ENCODE results near the gene RB1.

The RB1 gene

GRCh38 chr13:48508011-48508410 lies 204.5 kb downstream of the RB1 start:
- H3K27ac ChIP-seq (ENCODE audit: insufficient read depth, low read depth, low read length, poor library complexity, severe bottlenecking): no peak overlapping the region
- no peaks in the 10 kb centered on the region for H3K27me3 ChIP-seq (ENCODE audit: control insufficient read depth, insufficient read depth, low read length, poor library complexity, severe bottlenecking)
- H3K36me3 ChIP-seq (ENCODE audit: control insufficient read depth, insufficient read depth, low read length): no peaks in the 10 kb centered on the region
- 92 to 97% methylated on average over 6 of the region's 6 CpGs for WGBS, 2 experiments
- no peaks in the 10 kb centered on the region for H3K9me3 ChIP-seq (ENCODE audit: control insufficient read depth, low read length)
- no peak overlapping the region for H3K4me3 ChIP-seq (ENCODE audit: insufficient read depth, low read depth, low read length)
- H3K4me1 ChIP-seq (ENCODE audit: control insufficient read depth, insufficient read depth, low read length): no peaks in the 10 kb centered on the region

GRCh38 chr13:48510698-48511097 lies 207.1 kb downstream of the RB1 start:
- 90 to 97% methylated on average over 4 to 5 of the region's 5 CpGs for WGBS, 2 experiments
- no peaks in the 10 kb centered on the region for H3K9me3 ChIP-seq (ENCODE audit: control insufficient read depth, low read length)
- no peak overlapping the region for H3K4me3 ChIP-seq (ENCODE audit: insufficient read depth, low read depth, low read length)
- H3K4me1 ChIP-seq (ENCODE audit: control insufficient read depth, insufficient read depth, low read length): no peaks in the 10 kb centered on the region
- no peaks in the 10 kb centered on the region for H3K27me3 ChIP-seq (ENCODE audit: control insufficient read depth, insufficient read depth, low read length, poor library complexity, severe bottlenecking)
- H3K36me3 ChIP-seq (ENCODE audit: control insufficient read depth, insufficient read depth, low read length): no peaks in the 10 kb centered on the region
- no peak overlapping the region for H3K27ac ChIP-seq (ENCODE audit: insufficient read depth, low read depth, low read length, poor library complexity, severe bottlenecking)

GRCh38 chr13:48511621-48512230 lies 208.2 kb downstream of the RB1 start:
- Histone ChIP-seq H3K9me3 (ENCODE audit: control insufficient read depth, low read length) (no peaks in the 10 kb centered on the region), H3K27me3 (ENCODE audit: control insufficient read depth, insufficient read depth, low read length, poor library complexity, severe bottlenecking) (no peaks in the 10 kb centered on the region), H3K27ac (ENCODE audit: insufficient read depth, low read depth, low read length, poor library complexity, severe bottlenecking) (no peak overlapping the region), H3K4me1 (ENCODE audit: control insufficient read depth, insufficient read depth, low read length) (no peaks in the 10 kb centered on the region), H3K4me3 (ENCODE audit: insufficient read depth, low read depth, low read length) (no peak overlapping the region), H3K36me3 (ENCODE audit: control insufficient read depth, insufficient read depth, low read length) (no peaks in the 10 kb centered on the region)
- WGBS, 2 experiments: 95 to 97% methylated on average over 10 of the region's 10 CpGs

- 93 to 98% methylated on average over 4 of the region's 4 CpGs for WGBS, 2 experiments
- H3K9me3 ChIP-seq (ENCODE audit: control insufficient read depth, low read length): no peaks in the 10 kb centered on the region
- no peaks in the 10 kb centered on the region for H3K36me3 ChIP-seq (ENCODE audit: control insufficient read depth, insufficient read depth, low read length)
- H3K4me3 ChIP-seq (ENCODE audit: insufficient read depth, low read depth, low read length): no peak overlapping the region
- no peaks in the 10 kb centered on the region for H3K27me3 ChIP-seq (ENCODE audit: control insufficient read depth, insufficient read depth, low read length, poor library complexity, severe bottlenecking)
- no peaks in the 10 kb centered on the region for H3K4me1 ChIP-seq (ENCODE audit: control insufficient read depth, insufficient read depth, low read length)
- H3K27ac ChIP-seq (ENCODE audit: insufficient read depth, low read depth, low read length, poor library complexity, severe bottlenecking): no peak overlapping the region
Observed at GRCh38 chr13:48514793-48515192, 211.2 kb downstream of the RB1 start.

GRCh38 chr13:48515732-48516131 lies 212.2 kb downstream of the RB1 start:
- Histone ChIP-seq H3K4me1 (ENCODE audit: control insufficient read depth, insufficient read depth, low read length) (no peaks in the 10 kb centered on the region), H3K36me3 (ENCODE audit: control insufficient read depth, insufficient read depth, low read length) (no peaks in the 10 kb centered on the region), H3K27ac (ENCODE audit: insufficient read depth, low read depth, low read length, poor library complexity, severe bottlenecking) (no peak overlapping the region), H3K27me3 (ENCODE audit: control insufficient read depth, insufficient read depth, low read length, poor library complexity, severe bottlenecking) (no peaks in the 10 kb centered on the region), H3K9me3 (ENCODE audit: control insufficient read depth, low read length) (no peaks in the 10 kb centered on the region), H3K4me3 (ENCODE audit: insufficient read depth, low read depth, low read length) (no peak overlapping the region)
- 88 to 93% methylated on average over 6 of the region's 6 CpGs for WGBS, 2 experiments

GRCh38 chr13:48518083-48518482 lies 214.5 kb downstream of the RB1 start:
- Histone ChIP-seq H3K4me3 (ENCODE audit: insufficient read depth, low read depth, low read length) (no peak overlapping the region), H3K9me3 (ENCODE audit: control insufficient read depth, low read length) (no peaks in the 10 kb centered on the region), H3K27me3 (ENCODE audit: control insufficient read depth, insufficient read depth, low read length, poor library complexity, severe bottlenecking) (no peaks in the 10 kb centered on the region), H3K36me3 (ENCODE audit: control insufficient read depth, insufficient read depth, low read length) (no peaks in the 10 kb centered on the region), H3K27ac (ENCODE audit: insufficient read depth, low read depth, low read length, poor library complexity, severe bottlenecking) (no peak overlapping the region), H3K4me1 (ENCODE audit: control insufficient read depth, insufficient read depth, low read length) (no peaks in the 10 kb centered on the region)
- 94% methylated on average over 1 of the region's 1 CpG for WGBS, 2 experiments

- Histone ChIP-seq H3K4me1 (ENCODE audit: control insufficient read depth, insufficient read depth, low read length) (no peaks in the 10 kb centered on the region), H3K36me3 (ENCODE audit: control insufficient read depth, insufficient read depth, low read length) (no peaks in the 10 kb centered on the region), H3K4me3 (ENCODE audit: insufficient read depth, low read depth, low read length) (no peak overlapping the region), H3K27me3 (ENCODE audit: control insufficient read depth, insufficient read depth, low read length, poor library complexity, severe bottlenecking) (no peaks in the 10 kb centered on the region), H3K9me3 (ENCODE audit: control insufficient read depth, low read length) (no peaks in the 10 kb centered on the region), H3K27ac (ENCODE audit: insufficient read depth, low read depth, low read length, poor library complexity, severe bottlenecking) (no peak overlapping the region)
- 95 to 96% methylated on average over 9 to 10 of the region's 10 CpGs for WGBS, 2 experiments
Observed at GRCh38 chr13:48526286-48526685, 222.7 kb downstream of the RB1 start.

GRCh38 chr13:48527955-48528354 lies 224.4 kb downstream of the RB1 start:
- no peak overlapping the region for H3K27ac ChIP-seq (ENCODE audit: insufficient read depth, low read depth, low read length, poor library complexity, severe bottlenecking)
- H3K36me3 ChIP-seq (ENCODE audit: control insufficient read depth, insufficient read depth, low read length): no peaks in the 10 kb centered on the region
- H3K9me3 ChIP-seq (ENCODE audit: control insufficient read depth, low read length): no peaks in the 10 kb centered on the region
- H3K27me3 ChIP-seq (ENCODE audit: control insufficient read depth, insufficient read depth, low read length, poor library complexity, severe bottlenecking): no peaks in the 10 kb centered on the region
- no peak overlapping the region for H3K4me3 ChIP-seq (ENCODE audit: insufficient read depth, low read depth, low read length)
- WGBS, 2 experiments: 92 to 100% methylated on average over 1 to 2 of the region's 2 CpGs
- H3K4me1 ChIP-seq (ENCODE audit: control insufficient read depth, insufficient read depth, low read length): peaks cover 9% of the 10 kb centered on the region

- no peaks in the 10 kb centered on the region for H3K27me3 ChIP-seq (ENCODE audit: control insufficient read depth, insufficient read depth, low read length, poor library complexity, severe bottlenecking)
- H3K4me1 ChIP-seq (ENCODE audit: control insufficient read depth, insufficient read depth, low read length): peaks cover 14% of the 10 kb centered on the region
- H3K27ac ChIP-seq (ENCODE audit: insufficient read depth, low read depth, low read length, poor library complexity, severe bottlenecking): no peak overlapping the region
- no peaks in the 10 kb centered on the region for H3K36me3 ChIP-seq (ENCODE audit: control insufficient read depth, insufficient read depth, low read length)
- no peaks in the 10 kb centered on the region for H3K9me3 ChIP-seq (ENCODE audit: control insufficient read depth, low read length)
- H3K4me3 ChIP-seq (ENCODE audit: insufficient read depth, low read depth, low read length): no peak overlapping the region
- 100% methylated on average over 2 of the region's 3 CpGs; no CpG with 5 or more reads in 1 of the 2 experiments for WGBS, 2 experiments
Observed at GRCh38 chr13:48528720-48529119, 225.2 kb downstream of the RB1 start.

- Histone ChIP-seq H3K4me1 (ENCODE audit: control insufficient read depth, insufficient read depth, low read length) (peaks cover 16% of the 10 kb centered on the region), H3K4me3 (ENCODE audit: insufficient read depth, low read depth, low read length) (no peak overlapping the region), H3K27ac (ENCODE audit: insufficient read depth, low read depth, low read length, poor library complexity, severe bottlenecking) (no peak overlapping the region), H3K9me3 (ENCODE audit: control insufficient read depth, low read length) (no peaks in the 10 kb centered on the region), H3K36me3 (ENCODE audit: control insufficient read depth, insufficient read depth, low read length) (no peaks in the 10 kb centered on the region), H3K27me3 (ENCODE audit: control insufficient read depth, insufficient read depth, low read length, poor library complexity, severe bottlenecking) (no peaks in the 10 kb centered on the region)
- WGBS, 2 experiments: 95% methylated on average over 6 of the region's 6 CpGs
Observed at GRCh38 chr13:48530833-48531232, 227.3 kb downstream of the RB1 start.
